K562 (cell line): ENCODE results near the gene GMEB2.

Experiments
- TRIM24 ChIP-seq, 2 experiments: fragments of 450-650 bp; IDR thresholded peaks; 2 replicates each; pipeline ENCODE4 v1.6.1; 2016
- XRCC5 ChIP-seq: fragments of 200-400 bp; formaldehyde crosslinking; IDR thresholded peaks from 2 replicates; pipeline ENCODE4 v1.6.1; 2017; ENCODE audit warnings: low read depth, mild to moderate bottlenecking, low read length
- ZBTB7A ChIP-seq: IDR thresholded peaks from 2 replicates; pipeline ENCODE4 v1.6.1; 2011; ENCODE audit warnings: low read depth, mild to moderate bottlenecking, low read length, moderate library complexity, borderline replicate concordance; ENCODE audit not compliant: control insufficient read depth
- ZNF324 ChIP-seq: fragments of 250-450 bp; sonication (Bioruptor Pico); IDR thresholded peaks from 2 replicates; pipeline ENCODE4 v1.4.0; 2020; ENCODE audit warnings: mild to moderate bottlenecking
- TF ChIP-seq, protein P1 (sequence below), 3 experiments: IDR thresholded peaks in 2 of 3; conservative IDR thresholded peaks in 1 of 3; 2 replicates each; pipeline ENCODE4 v1.5.1; 2011 to 2012; ENCODE audit warnings: low read length in 3 of 3, mild to moderate bottlenecking in 3 of 3, control low read depth in 2 of 3, improper control_type of control experiment in 1 of 3, inconsistent platforms in 1 of 3, low read depth in 1 of 3, mixed read lengths in 1 of 3, moderate library complexity in 1 of 3; ENCODE audit not compliant: insufficient read depth in 2 of 3

DNA sequence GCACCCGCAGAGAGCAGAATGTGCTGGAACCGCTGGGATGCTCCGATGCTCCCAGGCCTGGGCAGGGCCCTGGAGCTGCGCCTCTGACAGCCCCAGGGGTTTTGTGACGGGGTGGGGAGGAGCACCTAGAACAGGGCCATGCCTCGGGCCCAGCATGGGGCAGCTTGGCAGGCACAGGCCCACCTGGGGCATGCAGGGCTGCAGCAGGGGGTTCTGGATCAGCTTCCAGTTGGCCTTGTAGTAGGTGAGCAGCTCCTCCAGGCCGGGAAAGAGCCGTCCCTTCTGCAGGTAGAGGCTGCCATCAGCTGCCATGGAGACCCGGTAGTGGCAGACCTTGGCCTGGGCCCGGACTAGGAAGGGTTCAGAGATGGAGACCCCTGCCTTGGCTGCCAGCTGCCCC is 83.8 kb downstream of the GMEB2 start:
- no peak for TF ChIP-seq ZNF324 (CRISPR knock-in tag)
- TF ChIP-seq ZBTB7A = no peak
- TF ChIP-seq TRIM24 (IDR thresholded peaks at IDR 0.05) = no peak
- TF ChIP-seq, protein P1, sequence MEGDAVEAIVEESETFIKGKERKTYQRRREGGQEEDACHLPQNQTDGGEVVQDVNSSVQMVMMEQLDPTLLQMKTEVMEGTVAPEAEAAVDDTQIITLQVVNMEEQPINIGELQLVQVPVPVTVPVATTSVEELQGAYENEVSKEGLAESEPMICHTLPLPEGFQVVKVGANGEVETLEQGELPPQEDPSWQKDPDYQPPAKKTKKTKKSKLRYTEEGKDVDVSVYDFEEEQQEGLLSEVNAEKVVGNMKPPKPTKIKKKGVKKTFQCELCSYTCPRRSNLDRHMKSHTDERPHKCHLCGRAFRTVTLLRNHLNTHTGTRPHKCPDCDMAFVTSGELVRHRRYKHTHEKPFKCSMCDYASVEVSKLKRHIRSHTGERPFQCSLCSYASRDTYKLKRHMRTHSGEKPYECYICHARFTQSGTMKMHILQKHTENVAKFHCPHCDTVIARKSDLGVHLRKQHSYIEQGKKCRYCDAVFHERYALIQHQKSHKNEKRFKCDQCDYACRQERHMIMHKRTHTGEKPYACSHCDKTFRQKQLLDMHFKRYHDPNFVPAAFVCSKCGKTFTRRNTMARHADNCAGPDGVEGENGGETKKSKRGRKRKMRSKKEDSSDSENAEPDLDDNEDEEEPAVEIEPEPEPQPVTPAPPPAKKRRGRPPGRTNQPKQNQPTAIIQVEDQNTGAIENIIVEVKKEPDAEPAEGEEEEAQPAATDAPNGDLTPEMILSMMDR (IDR thresholded peaks at IDR 0.05 in 2 of 3, conservative IDR thresholded peaks at IDR 0.05 in 1 of 3; ENCODE audit: insufficient read depth in 2 of 3, low read depth in 1 of 3, low read length in 3 of 3) = no peak
- no peak for TF ChIP-seq XRCC5
